Fibroblast of lung (primary cell): ENCODE data around the gene IL20.

Experiments
- EZH2 ChIP-seq: IDR thresholded peaks from 2 replicates; pipeline ENCODE4 v1.5.1; 2012; ENCODE audit warnings: low read length, control low read depth, mild to moderate bottlenecking; ENCODE audit errors: missing control alignments
- TF ChIP-seq, protein P1 (sequence below), 2 donors: IDR thresholded peaks in 1 of 2; conservative IDR thresholded peaks in 1 of 2; 1 replicate in 1 of 2; 2 replicates in 1 of 2; pipeline ENCODE4 v1.5.1; 2011 to 2012; ENCODE audit warnings: low read length in 2 of 2, control low read depth in 1 of 2, inconsistent platforms in 1 of 2, low read depth in 1 of 2, mild to moderate bottlenecking in 1 of 2

DNA sequence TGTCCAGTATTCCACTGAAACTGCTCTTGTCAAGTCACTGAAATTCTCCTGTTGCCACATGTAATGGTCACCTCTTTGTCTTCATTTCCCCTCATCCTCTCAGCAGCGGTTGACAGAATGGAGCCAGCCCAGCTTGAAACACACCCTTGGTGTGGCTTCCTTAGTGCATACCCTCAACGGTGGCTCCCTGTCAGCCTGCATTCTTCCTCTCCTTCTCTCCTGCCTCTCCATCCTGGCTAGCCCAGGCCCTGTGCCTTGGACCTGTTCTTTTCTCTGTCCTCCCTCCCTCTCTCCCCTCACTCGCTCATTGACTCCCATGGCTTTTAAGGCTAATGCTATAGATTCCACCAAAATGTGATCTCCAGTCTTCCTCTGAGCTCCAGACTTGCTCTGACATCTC is 52.7 kb downstream of the IL20 start:
- TF ChIP-seq, protein P1, sequence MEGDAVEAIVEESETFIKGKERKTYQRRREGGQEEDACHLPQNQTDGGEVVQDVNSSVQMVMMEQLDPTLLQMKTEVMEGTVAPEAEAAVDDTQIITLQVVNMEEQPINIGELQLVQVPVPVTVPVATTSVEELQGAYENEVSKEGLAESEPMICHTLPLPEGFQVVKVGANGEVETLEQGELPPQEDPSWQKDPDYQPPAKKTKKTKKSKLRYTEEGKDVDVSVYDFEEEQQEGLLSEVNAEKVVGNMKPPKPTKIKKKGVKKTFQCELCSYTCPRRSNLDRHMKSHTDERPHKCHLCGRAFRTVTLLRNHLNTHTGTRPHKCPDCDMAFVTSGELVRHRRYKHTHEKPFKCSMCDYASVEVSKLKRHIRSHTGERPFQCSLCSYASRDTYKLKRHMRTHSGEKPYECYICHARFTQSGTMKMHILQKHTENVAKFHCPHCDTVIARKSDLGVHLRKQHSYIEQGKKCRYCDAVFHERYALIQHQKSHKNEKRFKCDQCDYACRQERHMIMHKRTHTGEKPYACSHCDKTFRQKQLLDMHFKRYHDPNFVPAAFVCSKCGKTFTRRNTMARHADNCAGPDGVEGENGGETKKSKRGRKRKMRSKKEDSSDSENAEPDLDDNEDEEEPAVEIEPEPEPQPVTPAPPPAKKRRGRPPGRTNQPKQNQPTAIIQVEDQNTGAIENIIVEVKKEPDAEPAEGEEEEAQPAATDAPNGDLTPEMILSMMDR (conservative IDR thresholded peaks at IDR 0.05 in 1 of 2, IDR thresholded peaks at IDR 0.05 in 1 of 2; ENCODE audit: low read depth in 1 of 2, low read length in 2 of 2), result no peak
- no peak for TF ChIP-seq EZH2
